Measurements from ENCODE around the gene MRPS12.
"Not testable (repeated sequence)": the region's sequence is repeated elsewhere in the genome, so short reads cannot be mapped to it uniquely, and the experiment has no call there.

The MRPS12 gene

GRCh38 chr19:38930776-38931520, at the start of gene MRPS12:
Gene MRPS12, plus strand, starts transcription at chr19:38930944. Its CDS starts 351 bp downstream, at chr19:38931295.
- peaks cover 3% of the 10 kb centered on the region for H3K9me3 ChIP-seq (ENCODE audit: insufficient read depth, low read length, severe bottlenecking)
- peak within 1 kb of the TSS; percentile 87 for H2AFZ ChIP-seq (ENCODE audit: low read depth, low read length)
- peak within 1 kb of the TSS; percentile 73 for H3K9ac ChIP-seq (ENCODE audit: low read depth, low read length)
- TF ChIP-seq EZH2 (IDR thresholded peaks at IDR 0.05; ENCODE audit: borderline replicate concordance, low read depth, low read length, severe bottlenecking) (no peak), CTCF (IDR thresholded peaks at IDR 0.05; ENCODE audit: borderline replicate concordance, extremely low read depth, low read length, poor library complexity, severe bottlenecking) (no peak)
- peak within 1 kb of the TSS; percentile 83 for H3K4me2 ChIP-seq (ENCODE audit: insufficient read depth, low read length)
- peaks cover 30% of the 10 kb centered on the region for H3K4me1 ChIP-seq (ENCODE audit: insufficient read depth, low read length)
- peaks cover 25% of the 10 kb centered on the region for H3K36me3 ChIP-seq (ENCODE audit: insufficient read depth, low read length)
- peak; percentile 97 for ATAC-seq (ENCODE audit: insufficient read depth, low read depth)
- peak; percentile 99 for DNase-seq
- H4K20me1 ChIP-seq (ENCODE audit: insufficient read depth, low read length): peaks cover 5% of the 10 kb centered on the region; the same call in 1 of the 2 replicates
- H3K79me2 ChIP-seq (ENCODE audit: insufficient read depth, low read length): peaks cover 44% of the 10 kb centered on the region
- H3K27me3 ChIP-seq (ENCODE audit: insufficient read depth, low read length, poor library complexity): no peaks in the 10 kb centered on the region
- peak within 1 kb of the TSS; percentile 81 to 82 for H3K4me3 ChIP-seq (ENCODE audit: low read depth in 1 of 2, low read length in 2 of 2)
- peak within 1 kb of the TSS; percentile 90 for H3K27ac ChIP-seq (ENCODE audit: low read length)

DNA sequence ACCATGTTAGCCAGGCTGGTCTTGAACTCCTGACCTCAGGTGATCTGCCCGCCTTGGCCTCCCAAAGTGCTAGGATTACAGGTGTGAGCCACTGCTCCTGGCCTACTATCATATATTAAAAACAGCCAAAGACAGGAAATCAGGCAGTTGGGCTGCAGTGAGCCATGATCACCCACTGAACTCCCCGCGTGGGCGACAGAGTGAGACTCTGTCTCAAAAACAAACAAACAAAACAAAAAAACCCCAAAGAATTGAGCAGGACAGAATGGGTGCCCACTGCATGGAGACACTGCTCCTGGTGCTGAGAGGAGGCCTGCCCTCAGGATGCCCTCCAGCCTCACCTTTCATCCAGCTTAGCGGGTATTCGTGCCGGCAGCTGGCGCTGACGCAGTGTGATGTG, 47.5 kb upstream of the MRPS12 start:
- H3K9ac ChIP-seq (ENCODE audit: low read depth, low read length): no peak overlapping the region

DNA sequence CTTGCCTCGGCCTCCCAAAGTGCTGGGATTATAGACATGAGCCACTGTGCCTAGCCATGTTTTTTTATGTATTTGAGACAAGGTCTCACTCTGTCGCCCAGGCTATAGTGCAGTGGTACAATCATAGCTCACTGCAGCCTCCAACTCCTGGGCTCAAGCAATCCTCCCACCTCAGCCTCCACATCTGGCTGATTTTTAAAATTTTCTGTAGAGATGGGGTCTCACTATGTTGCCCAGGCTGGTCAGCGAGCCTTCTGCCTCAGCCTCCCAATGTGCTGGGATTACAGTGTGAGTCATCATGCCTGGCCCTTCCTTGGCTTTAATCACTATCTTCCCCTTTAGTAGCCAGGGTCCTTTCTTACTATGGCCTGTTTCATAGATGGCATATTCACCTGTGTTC, 46.1 kb upstream of the MRPS12 start:
- H3K4me3 ChIP-seq (ENCODE audit: low read depth in 1 of 2, low read length in 2 of 2); H4K20me1 ChIP-seq (ENCODE audit: insufficient read depth, low read length); H3K9me3 ChIP-seq (ENCODE audit: insufficient read depth, low read length, severe bottlenecking); ATAC-seq (ENCODE audit: insufficient read depth, low read depth); H3K27me3 ChIP-seq (ENCODE audit: insufficient read depth, low read length, poor library complexity); H3K27ac ChIP-seq (ENCODE audit: low read length); DNase-seq; H3K79me2 ChIP-seq (ENCODE audit: insufficient read depth, low read length); H2AFZ ChIP-seq (ENCODE audit: low read depth, low read length); H3K4me2 ChIP-seq (ENCODE audit: insufficient read depth, low read length); H3K4me1 ChIP-seq (ENCODE audit: insufficient read depth, low read length); H3K9ac ChIP-seq (ENCODE audit: low read depth, low read length): not testable (repeated sequence)
- H3K36me3 ChIP-seq (ENCODE audit: insufficient read depth, low read length): peaks cover 42% of the 10 kb centered on the region

More for the DNA sequence above, 47.5 kb upstream of the MRPS12 start:
- no peak overlapping the region for H2AFZ ChIP-seq (ENCODE audit: low read depth, low read length)
- no peaks in the 10 kb centered on the region for H3K79me2 ChIP-seq (ENCODE audit: insufficient read depth, low read length)
- no peaks in the 10 kb centered on the region for H3K27me3 ChIP-seq (ENCODE audit: insufficient read depth, low read length, poor library complexity)
- peaks cover 13% of the 10 kb centered on the region for H3K4me1 ChIP-seq (ENCODE audit: insufficient read depth, low read length)
- no peak for TF ChIP-seq EZH2 (IDR thresholded peaks at IDR 0.05; ENCODE audit: borderline replicate concordance, low read depth, low read length, severe bottlenecking)
- peaks cover 28% of the 10 kb centered on the region for H3K36me3 ChIP-seq (ENCODE audit: insufficient read depth, low read length)
- H3K4me2 ChIP-seq (ENCODE audit: insufficient read depth, low read length): no peak overlapping the region
- no peak overlapping the region for H3K4me3 ChIP-seq (ENCODE audit: low read depth in 1 of 2, low read length in 2 of 2)
- no peaks in the 10 kb centered on the region for H3K9me3 ChIP-seq (ENCODE audit: insufficient read depth, low read length, severe bottlenecking)
- ATAC-seq (ENCODE audit: insufficient read depth, low read depth) (no peak), DNase-seq (no peak)
- H3K27ac ChIP-seq (ENCODE audit: low read length): no peak overlapping the region
- no peaks in the 10 kb centered on the region for H4K20me1 ChIP-seq (ENCODE audit: insufficient read depth, low read length)

GRCh38 chr19:38888876-38889275, 41.9 kb upstream of the MRPS12 start:
- ATAC-seq (ENCODE audit: insufficient read depth, low read depth) (no peak), DNase-seq (no peak)
- H3K4me2 ChIP-seq (ENCODE audit: insufficient read depth, low read length): no peak overlapping the region
- H3K9me3 ChIP-seq (ENCODE audit: insufficient read depth, low read length, severe bottlenecking): no peaks in the 10 kb centered on the region
- H2AFZ ChIP-seq (ENCODE audit: low read depth, low read length): no peak overlapping the region
- no peaks in the 10 kb centered on the region for H3K27me3 ChIP-seq (ENCODE audit: insufficient read depth, low read length, poor library complexity)
- no peak overlapping the region for H3K9ac ChIP-seq (ENCODE audit: low read depth, low read length)
- H3K4me1 ChIP-seq (ENCODE audit: insufficient read depth, low read length): no peaks in the 10 kb centered on the region
- TF ChIP-seq EZH2 (IDR thresholded peaks at IDR 0.05; ENCODE audit: borderline replicate concordance, low read depth, low read length, severe bottlenecking) (no peak), CTCF (IDR thresholded peaks at IDR 0.05; ENCODE audit: borderline replicate concordance, extremely low read depth, low read length, poor library complexity, severe bottlenecking) (no peak)
- H3K79me2 ChIP-seq (ENCODE audit: insufficient read depth, low read length): no peaks in the 10 kb centered on the region
- H4K20me1 ChIP-seq (ENCODE audit: insufficient read depth, low read length): no peaks in the 10 kb centered on the region
- peaks cover 29% of the 10 kb centered on the region for H3K36me3 ChIP-seq (ENCODE audit: insufficient read depth, low read length)
- no peak overlapping the region for H3K27ac ChIP-seq (ENCODE audit: low read length)
- H3K4me3 ChIP-seq (ENCODE audit: low read depth in 1 of 2, low read length in 2 of 2): no peak overlapping the region
